H9 (cell line): ENCODE data around the gene ZNF12. TPM values are rescaled to one million over a fixed set of nuclear protein-coding genes. Genes with fewer than 3 reads are reported as not detected.

ENCODE experiments used
- DNase-seq: peaks from one replicate; pipeline ENCODE4 v3.0.0-alpha.2; 2017
- H2AFZ ChIP-seq: one replicate; pipeline ENCODE4 v1.6.1; 2013; ENCODE audit warnings: mild to moderate bottlenecking, low read length, control low read depth, moderate library complexity
- H2AK5ac ChIP-seq: 2 replicates; pipeline ENCODE4 v1.6.1; 2013; ENCODE audit warnings: low read length, control low read depth, mixed read lengths; ENCODE audit not compliant: insufficient read length
- H2BK120ac ChIP-seq: one replicate; pipeline ENCODE4 v1.6.1; 2013; ENCODE audit warnings: low read depth, mild to moderate bottlenecking, low read length, control low read depth, inconsistent platforms; ENCODE audit not compliant: poor library complexity, severe bottlenecking
- H2BK12ac ChIP-seq: 2 replicates; pipeline ENCODE4 v1.6.1; 2013; ENCODE audit warnings: low read length, control low read depth, mixed read lengths, low read depth; ENCODE audit not compliant: insufficient read length
- H2BK15ac ChIP-seq: 2 replicates; pipeline ENCODE4 v1.6.1; 2013; ENCODE audit warnings: low read depth, low read length, control low read depth
- H2BK20ac ChIP-seq: one replicate; pipeline ENCODE4 v1.6.1; 2013; ENCODE audit warnings: low read depth, mild to moderate bottlenecking, low read length, control low read depth, inconsistent platforms; ENCODE audit not compliant: poor library complexity, severe bottlenecking
- H2BK5ac ChIP-seq: 2 replicates; pipeline ENCODE4 v1.6.1; 2013; ENCODE audit warnings: low read length, control low read depth, mixed read lengths; ENCODE audit not compliant: insufficient read length
- H3K14ac ChIP-seq: 2 replicates; pipeline ENCODE4 v1.6.1; 2013; ENCODE audit warnings: low read length, control low read depth; ENCODE audit not compliant: insufficient read depth
- H3K18ac ChIP-seq: 2 replicates; pipeline ENCODE4 v1.6.1; 2013; ENCODE audit warnings: low read depth, mild to moderate bottlenecking, mixed read lengths, low read length, control low read depth; ENCODE audit not compliant: insufficient read length
- H3K23ac ChIP-seq: 2 replicates; pipeline ENCODE4 v1.6.1; 2013; ENCODE audit warnings: low read length, control low read depth, mixed read lengths, low read depth; ENCODE audit not compliant: insufficient read length
- H3K23me2 ChIP-seq: 2 replicates; pipeline ENCODE4 v1.6.1; 2013; ENCODE audit warnings: low read depth, mild to moderate bottlenecking, mixed read lengths, low read length, control low read depth; ENCODE audit not compliant: insufficient read length, poor library complexity, severe bottlenecking
- H3K27ac ChIP-seq: 2 replicates; pipeline ENCODE4 v1.5.1; 2013; ENCODE audit warnings: low read length, control low read depth, mixed read lengths, low read depth; ENCODE audit not compliant: insufficient read length
- H3K27me3 ChIP-seq: 2 replicates; pipeline ENCODE4 v1.6.1; 2013; ENCODE audit warnings: low read length, control low read depth, inconsistent platforms; ENCODE audit not compliant: insufficient read depth
- H3K4ac ChIP-seq: 2 replicates; pipeline ENCODE4 v1.6.1; 2013; ENCODE audit warnings: low read depth, mild to moderate bottlenecking, control low read depth, inconsistent platforms, low read length, moderate library complexity
- H3K4me1 ChIP-seq: 2 replicates; pipeline ENCODE4 v1.6.1; 2013; ENCODE audit warnings: low read length, control low read depth, inconsistent platforms; ENCODE audit not compliant: insufficient read depth
- H3K4me2 ChIP-seq: 2 replicates; pipeline ENCODE4 v1.6.1; 2013; ENCODE audit warnings: low read length, control low read depth, mixed read lengths; ENCODE audit not compliant: insufficient read length, insufficient read depth
- H3K56ac ChIP-seq: 2 replicates; pipeline ENCODE4 v1.6.1; 2013; ENCODE audit warnings: low read depth, mild to moderate bottlenecking, mixed read lengths, low read length, control low read depth; ENCODE audit not compliant: insufficient read length
- H3K79me1 ChIP-seq: 2 replicates; pipeline ENCODE4 v1.6.1; 2013; ENCODE audit warnings: low read depth, mild to moderate bottlenecking, moderate library complexity, low read length, control low read depth, inconsistent platforms; ENCODE audit not compliant: insufficient read depth, poor library complexity, severe bottlenecking
- H3K79me2 ChIP-seq: 2 replicates; pipeline ENCODE4 v1.6.1; 2013; ENCODE audit warnings: low read length, control low read depth, inconsistent platforms; ENCODE audit not compliant: insufficient read depth
- H3K9ac ChIP-seq: 2 replicates; pipeline ENCODE4 v1.6.1; 2013; ENCODE audit warnings: low read length, control low read depth, mixed read lengths; ENCODE audit not compliant: insufficient read length; ENCODE audit errors: extremely low read depth
- H3K9me3 ChIP-seq: one replicate; pipeline ENCODE4 v1.6.1; 2013; ENCODE audit warnings: low read depth, low read length, inconsistent platforms; ENCODE audit not compliant: control insufficient read depth
- H3T11ph ChIP-seq: one replicate; pipeline ENCODE4 v1.6.1; 2013; ENCODE audit warnings: mild to moderate bottlenecking, low read length, control low read depth, inconsistent platforms
- H4K20me1 ChIP-seq: one replicate; pipeline ENCODE4 v1.6.1; 2013; ENCODE audit not compliant: control insufficient read depth, insufficient read length, insufficient read depth
- H4K5ac ChIP-seq: 2 replicates; pipeline ENCODE4 v1.6.1; 2013; ENCODE audit warnings: low read depth, mild to moderate bottlenecking, mixed read lengths, low read length, control low read depth; ENCODE audit not compliant: insufficient read length
- H4K8ac ChIP-seq: replicated peaks from 2 replicates; pipeline ENCODE4 v1.6.1; 2013; ENCODE audit warnings: low read length, control low read depth, mixed read lengths, low read depth; ENCODE audit not compliant: insufficient read length
- H4K91ac ChIP-seq: 2 replicates; pipeline ENCODE4 v1.6.1; 2013; ENCODE audit warnings: low read depth, mild to moderate bottlenecking, moderate library complexity, mixed read lengths, low read length, control low read depth; ENCODE audit not compliant: insufficient read length
- H3K27ac Mint-ChIP-seq, 3 experiments: 2 replicates in 2 of 3; 3 replicates in 1 of 3; pipeline ENCODE4 v1.8.0; 2020 to 2021; ENCODE audit warnings: mixed read lengths in 3 of 3, mild to moderate bottlenecking in 1 of 3, moderate library complexity in 1 of 3
- H3K27me3 Mint-ChIP-seq: 2 replicates; pipeline ENCODE4 v1.8.0; 2021; ENCODE audit warnings: low read depth, mild to moderate bottlenecking, moderate library complexity, mixed read lengths
- H3K36me3 Mint-ChIP-seq, 3 experiments: 2 replicates in 2 of 3; 3 replicates in 1 of 3; pipeline ENCODE4 v1.8.0; 2020 to 2021; ENCODE audit warnings: low read depth in 3 of 3, mixed read lengths in 3 of 3; ENCODE audit not compliant: insufficient read depth in 1 of 3
- H3K4me1 Mint-ChIP-seq, 2 experiments: 2 replicates each; pipeline ENCODE4 v1.8.0; 2020; ENCODE audit warnings: mixed read lengths in 2 of 2
- H3K4me3 Mint-ChIP-seq, 2 experiments: 2 replicates in 1 of 2; 3 replicates in 1 of 2; pipeline ENCODE4 v1.8.0; 2020 to 2021; ENCODE audit warnings: mild to moderate bottlenecking in 2 of 2, mixed read lengths in 2 of 2, moderate library complexity in 1 of 2
- H3K9me3 Mint-ChIP-seq, 2 experiments: 2 replicates in 1 of 2; 3 replicates in 1 of 2; pipeline ENCODE4 v1.8.0; 2020; ENCODE audit warnings: mild to moderate bottlenecking in 2 of 2, mixed read lengths in 2 of 2, moderate library complexity in 1 of 2
- CTCF ChIP-seq: fragments of 200-600 bp; sonication (generic); conservative IDR thresholded peaks from 3 replicates; pipeline ENCODE4 v1.8.0; 2021; ENCODE audit warnings: antibody characterized with exemption, mild to moderate bottlenecking
- WGBS: extraction: QIAGEN DNeasy Blood & Tissue Kit; methylation state at CpG from one replicate; pipeline ENCODE4 v1.1.7; 2013; ENCODE audit warnings: missing lambda C conversion rate, low lambda C conversion rate, mixed read lengths; ENCODE audit not compliant: insufficient read length; ENCODE audit errors: extremely low coverage; 5-methylcytosine and 5-hydroxymethylcytosine counted together
- total RNA-seq: library from RNA; stranded (reverse); gene quantifications from 2 replicates; pipeline ENCODE4 v1.2.1, GENCODE V29; 2021

Gene ZNF12
- total RNA-seq, 1 experiment from 2014 or later: 19.1 TPM

GRCh38 chr7:6651851-6652445 lies 54.8 kb downstream of the ZNF12 start:
- Histone ChIP-seq H3K79me1 (no peaks in the 10 kb centered on the region), H3K56ac (no peak overlapping the region), H3K18ac (no peak overlapping the region), H3K9ac (no peak overlapping the region), H3K14ac (no peak overlapping the region), H2BK5ac (no peak overlapping the region), H2AK5ac (no peak overlapping the region), H3K23ac (no peak overlapping the region), H3K79me2 (no peaks in the 10 kb centered on the region), H2BK15ac (no peak overlapping the region), H2BK12ac (no peak overlapping the region), H3T11ph (no peak overlapping the region), H3K23me2 (no peaks in the 10 kb centered on the region), H3K27me3 (no peaks in the 10 kb centered on the region), H4K20me1 (no peaks in the 10 kb centered on the region), H3K4me2 (no peak overlapping the region), H4K5ac (no peak overlapping the region), H3K9me3 (no peaks in the 10 kb centered on the region), H3K27ac (no peak overlapping the region), H4K91ac (no peak overlapping the region), H2AFZ (no peak overlapping the region), H2BK20ac (no peak overlapping the region), H4K8ac (no peak overlapping the region), H2BK120ac (no peak overlapping the region), H3K4me1 (no peaks in the 10 kb centered on the region), H3K4ac (no peak overlapping the region)
- Mint-ChIP-seq H3K9me3 (peaks cover 0 to 4% of the 10 kb centered on the region in 2 experiments; a peak in 2 of 5 replicates), H3K27me3 (no peaks in the 10 kb centered on the region), H3K27ac (no peak overlapping the region), H3K4me3 (no peak overlapping the region), H3K4me1 (no peaks in the 10 kb centered on the region), H3K36me3 (peaks cover 15 to 26% (median 20%) of the 10 kb centered on the region in 3 experiments)
- no CpG with 5 or more reads among the region's 32 CpGs for WGBS
- no peak for TF ChIP-seq CTCF
- DNase-seq: no peak
